HG02981 (cell line): ENCODE measurements around the gene PNMA8A.

ENCODE experiments used
- ATAC-seq: cut with Tn5 transposase; IDR thresholded peaks from one replicate; pipeline ENCODE4 v1.9.1; 2021; ENCODE audit warnings: mild to moderate bottlenecking, moderate library complexity; ENCODE audit not compliant: unreplicated experiment

PNMA8A gene

DNA sequence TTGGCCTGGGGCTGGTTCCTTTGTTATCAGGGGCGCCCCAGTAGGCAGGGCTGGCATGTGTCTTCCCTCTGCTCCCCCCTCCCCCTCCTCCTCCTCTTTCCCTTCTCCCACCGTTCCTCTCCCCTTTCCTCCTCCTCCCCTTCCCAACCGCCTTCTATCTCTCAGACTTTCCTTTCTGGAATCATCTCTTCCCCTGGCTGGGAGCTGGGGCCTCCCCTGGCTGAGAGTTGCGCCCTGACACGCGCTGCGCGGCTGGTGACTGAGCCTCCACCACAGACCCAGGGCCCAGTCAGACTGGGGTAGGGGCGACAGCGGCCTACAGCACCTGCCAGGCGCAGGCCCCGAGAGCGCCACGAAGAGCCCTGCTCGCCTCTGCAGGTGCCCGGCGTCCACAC, 21.5 kb upstream of the PNMA8A start:
- no peak for ATAC-seq

DNA sequence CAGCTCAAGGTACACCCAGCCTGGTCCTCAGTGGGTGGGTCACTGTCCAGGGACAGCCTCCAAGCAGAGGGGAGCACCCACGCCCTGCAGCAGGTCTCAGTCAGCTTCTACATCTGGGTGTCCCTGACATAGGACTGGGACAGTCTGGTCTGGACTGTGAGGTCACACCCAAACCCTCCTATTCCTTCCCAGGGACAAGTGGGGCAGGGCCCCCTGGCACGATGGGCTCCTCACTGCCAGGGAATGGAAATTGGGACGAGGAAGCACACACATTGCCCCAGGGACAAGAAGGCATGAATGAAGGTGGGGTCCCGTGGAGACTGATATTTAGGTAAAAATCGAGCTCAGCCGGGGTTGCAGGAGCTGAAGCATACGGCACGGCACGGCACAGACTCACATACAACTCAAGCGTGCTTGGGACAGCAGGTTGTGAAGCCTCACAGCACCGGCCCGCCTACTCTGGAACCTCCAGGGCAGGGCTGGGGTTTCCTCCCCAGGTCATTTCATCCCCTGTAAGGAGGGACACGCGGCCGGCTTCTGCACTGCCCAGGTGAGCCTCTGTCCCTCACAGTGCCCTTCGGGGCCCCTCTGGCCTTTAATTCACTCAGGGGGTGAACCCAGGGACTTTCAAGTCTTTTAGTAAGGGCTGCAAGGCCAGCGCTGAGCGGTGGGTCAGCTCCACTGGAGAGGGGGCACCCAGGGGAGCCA, 20.8 kb upstream of the PNMA8A start:
- no peak for ATAC-seq

DNA sequence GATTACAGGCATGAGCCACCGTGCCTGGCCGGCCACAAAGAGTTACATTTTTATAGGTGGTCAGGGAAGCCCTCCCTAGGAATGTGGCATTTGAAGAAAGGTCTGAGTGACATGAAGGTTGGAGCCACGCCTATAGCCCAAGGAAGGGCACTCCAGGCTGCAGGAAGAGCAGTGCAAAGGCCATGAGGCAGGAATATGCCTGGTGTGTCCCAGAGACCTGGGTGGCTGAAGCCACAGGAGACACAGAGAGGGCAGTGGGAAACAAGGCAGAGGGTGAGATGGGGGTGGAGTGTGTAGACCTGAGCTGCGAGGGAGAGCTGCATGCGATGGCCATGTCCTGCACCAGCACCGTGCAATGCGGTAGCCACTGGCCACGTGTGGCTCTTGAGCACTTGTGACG, 19.4 kb upstream of the PNMA8A start:
- no peak for ATAC-seq

DNA sequence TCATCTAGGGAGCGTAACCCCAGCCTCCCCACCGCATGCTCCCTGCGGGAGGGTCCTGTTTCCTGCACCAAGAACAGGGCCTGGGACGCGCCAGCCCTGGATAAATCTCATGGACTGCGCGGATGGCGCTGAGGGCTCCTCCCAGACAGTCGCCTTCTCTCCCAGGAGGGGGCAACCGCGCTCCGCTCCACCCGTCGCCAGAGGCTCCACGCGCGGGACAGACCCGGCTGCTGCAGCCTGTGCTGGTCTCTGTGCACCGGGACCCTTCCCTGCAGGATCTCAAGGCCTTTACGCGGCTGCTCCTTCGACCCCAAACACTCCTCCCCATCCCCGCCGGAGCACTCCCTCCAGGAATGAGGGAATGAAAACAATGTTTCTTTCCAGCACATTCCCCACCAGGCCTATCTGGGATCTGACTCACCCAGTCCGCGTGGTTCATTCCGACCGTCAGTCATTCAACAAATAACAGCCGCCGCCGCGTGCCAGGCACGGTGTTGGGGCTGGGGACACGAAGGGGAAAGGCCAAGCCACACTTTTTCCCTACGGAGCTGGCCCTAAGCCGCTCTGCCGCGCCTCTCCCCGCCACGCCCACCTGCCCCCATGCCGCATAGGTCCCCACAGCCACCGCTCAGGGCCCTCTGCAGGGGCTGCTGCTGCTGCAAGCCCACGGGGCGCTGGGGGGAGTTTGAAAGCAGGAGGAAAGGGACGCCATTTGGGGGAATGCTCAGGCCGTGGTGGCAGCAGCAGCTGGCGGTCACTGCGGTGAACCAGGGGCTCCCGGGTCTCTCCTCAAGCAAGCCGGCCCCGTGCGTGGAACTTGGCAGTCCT, 18.3 kb upstream of the PNMA8A start:
- ATAC-seq, result no peak

DNA sequence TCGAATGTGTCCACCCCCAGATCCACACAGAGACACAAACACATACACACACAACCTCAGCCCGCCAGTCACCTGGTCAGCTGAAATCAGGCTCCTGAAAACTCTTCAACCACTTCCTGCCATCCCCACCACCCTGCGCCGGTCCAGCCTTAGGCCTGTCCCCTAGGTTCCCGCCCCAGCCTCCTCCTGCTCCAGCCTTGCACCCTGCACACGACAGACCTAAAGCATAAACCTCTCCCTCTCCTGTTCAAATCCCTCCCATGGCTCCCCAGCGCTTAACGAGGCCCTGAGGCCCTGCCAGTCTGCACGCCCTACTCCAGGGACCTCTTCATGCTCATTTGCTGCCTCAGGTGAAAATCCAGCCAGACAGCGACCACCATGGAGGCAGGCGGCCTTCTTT, 17.2 kb upstream of the PNMA8A start:
- ATAC-seq, result no peak

DNA sequence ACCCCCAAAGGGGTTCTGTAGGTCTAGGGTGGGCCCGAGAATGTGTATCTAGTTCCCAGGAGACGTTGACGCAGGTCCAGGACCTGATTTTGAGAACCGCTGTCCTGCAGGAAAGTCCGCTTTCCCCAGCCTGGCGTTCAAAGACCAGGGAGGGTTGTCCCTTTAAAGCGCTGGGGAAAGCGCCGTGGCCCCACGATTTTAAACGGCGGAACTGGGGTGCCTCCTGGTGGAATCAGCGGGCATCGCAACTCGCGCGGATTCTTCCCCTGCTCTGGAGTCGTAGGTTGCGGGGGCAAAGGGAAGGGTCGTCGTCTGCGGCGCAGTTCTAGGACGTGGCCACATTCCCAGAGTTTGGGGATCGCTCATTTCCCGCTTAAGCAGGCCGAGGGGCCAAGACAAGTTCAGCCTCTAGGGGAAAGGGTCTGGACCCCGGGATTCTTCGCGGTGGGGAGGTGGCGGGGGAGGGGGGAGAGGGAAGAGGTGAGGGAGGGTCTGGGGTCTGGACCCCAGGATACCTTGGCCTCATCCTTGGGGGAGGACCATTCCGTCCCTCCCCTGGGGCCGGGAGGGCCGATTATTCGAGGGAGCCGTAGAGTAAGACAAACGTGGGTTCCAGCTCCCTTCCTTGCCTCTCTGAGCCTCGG, 16.6 kb upstream of the PNMA8A start:
- no peak for ATAC-seq

DNA sequence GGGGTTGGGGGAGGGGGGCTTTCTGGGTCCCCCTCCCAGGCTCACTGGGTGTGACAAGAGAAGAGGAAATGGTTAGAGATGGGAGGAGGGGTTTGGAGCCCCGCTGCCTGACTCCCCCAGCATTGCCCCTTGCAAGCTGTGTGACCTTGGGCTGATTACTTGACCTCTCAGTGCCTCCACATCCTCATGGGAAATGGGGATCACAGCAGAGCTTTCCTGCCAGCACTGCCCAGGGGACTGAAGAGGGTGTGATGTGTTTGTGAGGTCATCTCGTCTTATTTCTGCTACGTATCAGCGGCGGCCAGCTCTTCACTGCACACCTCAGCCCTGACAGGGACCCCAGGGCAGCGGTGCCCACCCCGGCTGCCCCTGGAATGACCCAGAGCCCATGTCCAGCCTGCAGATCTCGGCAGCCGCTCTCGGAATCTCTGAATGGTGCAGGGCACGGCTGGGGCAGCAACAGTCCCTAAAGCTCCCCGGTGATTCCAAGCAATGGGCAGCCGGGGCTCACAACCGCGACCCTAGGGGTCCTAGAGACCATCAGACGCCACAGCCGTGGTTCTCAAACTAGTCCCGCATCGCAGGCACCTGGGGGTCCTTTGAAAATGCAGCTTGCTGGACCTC, 15.9 kb upstream of the PNMA8A start:
- ATAC-seq, result no peak

DNA sequence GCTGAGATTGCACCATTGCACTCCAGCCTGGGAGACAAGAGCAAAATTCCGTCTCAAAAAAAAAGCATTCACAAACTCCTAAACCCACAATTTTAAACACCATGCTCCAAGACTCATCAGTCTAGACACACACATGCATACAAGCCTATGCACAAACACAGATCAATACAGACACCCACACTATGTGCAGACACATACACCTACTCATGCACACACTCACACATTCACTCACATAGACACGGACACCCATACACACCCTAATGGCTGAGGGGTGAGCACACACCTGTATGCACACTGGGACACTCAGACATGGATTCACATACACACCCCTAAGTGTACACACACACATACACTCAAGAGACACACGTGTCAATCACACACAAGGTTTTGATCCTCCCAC, 15.0 kb upstream of the PNMA8A start:
- ATAC-seq, result no peak

DNA sequence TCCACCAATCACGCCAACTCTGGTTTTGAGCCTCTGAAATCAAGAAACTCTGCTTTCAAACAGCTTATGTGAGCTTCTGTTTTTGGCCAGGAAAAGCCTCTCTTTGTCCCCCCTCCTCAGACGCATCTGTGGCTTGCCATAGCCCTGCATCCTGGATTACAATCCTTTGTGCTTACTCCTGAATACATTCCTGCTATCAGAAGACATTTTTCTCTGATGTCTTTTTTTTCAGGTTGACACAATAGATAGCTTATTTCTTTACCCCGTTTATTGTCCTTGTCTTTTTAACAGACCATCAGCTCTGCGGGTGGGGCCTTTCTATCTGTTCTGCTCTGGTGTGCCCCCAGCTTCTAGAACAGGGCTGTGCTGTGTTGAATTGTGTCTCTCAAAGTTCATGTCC, 13.3 kb upstream of the PNMA8A start:
- ATAC-seq, result no peak

DNA sequence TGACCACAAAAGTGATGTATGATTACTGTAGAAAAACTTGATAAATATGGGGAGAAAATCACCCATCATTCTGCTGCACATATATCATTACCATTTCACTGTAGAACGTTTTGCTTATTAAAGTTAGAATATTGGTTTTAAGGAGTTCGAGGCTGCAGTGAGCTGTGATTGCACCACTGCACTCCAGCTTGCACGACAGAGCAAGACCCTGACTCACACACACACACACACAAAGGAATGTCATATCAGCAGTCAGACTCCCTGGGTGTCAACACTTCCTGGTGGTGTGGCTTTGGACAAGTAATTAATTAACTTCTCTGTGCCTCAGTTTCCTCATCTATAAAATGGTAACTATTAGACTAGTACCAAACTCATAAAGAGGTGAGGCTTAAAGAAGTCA, 11.3 kb upstream of the PNMA8A start:
- ATAC-seq, result no peak

DNA sequence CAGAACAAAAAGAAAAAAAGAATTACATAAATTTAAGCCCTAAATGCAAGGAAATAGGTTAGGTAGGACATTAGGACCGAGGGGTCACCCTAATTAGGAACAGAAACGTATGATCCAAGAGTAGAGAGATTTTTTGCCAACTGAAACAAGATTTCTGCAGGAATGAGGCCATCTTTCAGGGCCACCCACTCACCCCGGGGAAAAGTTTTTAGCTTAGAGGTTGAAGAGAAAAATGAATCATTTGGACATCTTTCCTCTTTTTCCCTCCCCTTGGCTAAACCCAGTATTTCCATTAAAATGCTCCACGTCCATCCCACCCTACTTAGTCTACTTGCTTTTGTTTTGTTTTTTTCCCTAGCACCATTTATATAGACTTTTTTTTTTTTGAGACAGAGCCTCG, 10.6 kb upstream of the PNMA8A start:
- ATAC-seq, result no peak

DNA sequence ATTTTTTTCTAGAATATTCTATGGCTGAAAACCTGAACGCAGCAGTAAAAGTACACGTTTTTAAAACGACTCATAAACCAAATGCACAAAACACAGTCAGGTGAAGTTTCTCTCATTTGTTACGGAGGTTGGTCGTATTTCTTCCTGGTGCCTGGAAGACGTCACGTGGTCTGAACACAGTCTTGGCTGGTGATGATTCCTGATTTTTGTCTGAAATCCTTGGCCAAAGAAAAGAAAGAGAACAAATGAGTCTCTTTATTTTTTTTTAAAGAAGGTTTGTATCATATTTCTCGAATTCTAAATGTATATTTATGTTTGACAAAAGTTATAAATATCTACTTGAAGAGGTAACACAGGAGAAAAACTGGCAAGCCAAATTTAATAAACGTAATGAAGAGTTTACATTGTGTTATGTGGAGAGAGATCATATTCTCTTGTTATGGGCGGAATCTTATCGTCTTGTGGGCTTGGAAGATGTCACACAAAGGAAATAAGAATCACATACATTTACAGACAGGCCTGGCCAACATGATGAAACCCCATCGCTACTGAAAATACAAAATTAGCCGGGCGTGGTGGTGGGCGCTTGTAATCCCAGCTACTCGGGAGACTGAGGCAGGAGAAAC, 10.0 kb upstream of the PNMA8A start:
- no peak for ATAC-seq

DNA sequence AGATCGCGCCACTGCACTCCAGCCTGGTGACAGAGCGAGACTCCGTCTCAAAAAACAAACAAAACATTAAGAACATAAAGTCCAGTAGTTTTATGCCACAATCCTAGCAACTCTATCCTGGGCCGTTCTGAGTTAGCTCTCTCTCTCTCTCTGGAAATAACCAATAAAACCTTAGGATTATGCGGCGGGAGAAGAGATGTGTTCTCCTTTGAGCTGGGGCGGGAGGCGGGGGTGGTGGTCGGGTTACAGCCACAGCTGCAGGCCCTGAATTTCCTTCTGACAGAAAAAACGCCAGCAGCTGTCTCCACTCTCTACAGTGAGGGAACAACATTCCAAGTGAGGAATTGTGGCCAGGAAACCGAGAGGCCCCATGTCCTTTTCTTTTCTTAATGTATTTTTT, 9.1 kb upstream of the PNMA8A start:
- no peak for ATAC-seq

DNA sequence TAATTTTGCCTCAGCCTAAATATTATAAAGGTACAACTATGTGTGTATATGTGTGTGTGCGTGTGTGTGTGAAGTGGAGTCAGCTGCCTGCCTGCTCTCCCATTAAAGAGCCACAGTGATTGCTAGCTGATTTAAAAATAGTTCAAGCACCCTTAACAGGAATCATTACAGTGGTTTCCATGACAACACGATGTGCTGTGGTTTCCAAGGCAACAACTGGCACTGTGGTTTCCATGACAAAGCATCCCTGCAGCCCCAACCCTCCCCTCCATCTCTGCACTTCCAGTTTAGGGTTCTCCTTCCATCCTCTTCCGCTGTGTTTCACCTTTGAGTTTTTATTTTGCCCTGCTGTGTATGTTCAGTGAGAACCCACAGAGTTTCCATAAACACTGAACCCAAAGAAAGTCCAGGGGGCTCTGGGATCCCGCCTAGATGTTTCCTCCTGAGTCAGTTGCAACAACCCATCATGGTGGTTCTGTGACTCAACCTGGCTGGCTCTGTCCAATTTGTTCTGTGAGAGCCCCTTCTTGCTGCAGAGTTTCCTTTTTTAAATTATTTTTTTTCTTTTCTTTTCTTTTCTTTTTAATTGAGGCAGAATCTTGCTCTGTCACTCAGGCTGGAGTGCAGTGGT, 7.1 kb upstream of the PNMA8A start:
- ATAC-seq, result no peak

DNA sequence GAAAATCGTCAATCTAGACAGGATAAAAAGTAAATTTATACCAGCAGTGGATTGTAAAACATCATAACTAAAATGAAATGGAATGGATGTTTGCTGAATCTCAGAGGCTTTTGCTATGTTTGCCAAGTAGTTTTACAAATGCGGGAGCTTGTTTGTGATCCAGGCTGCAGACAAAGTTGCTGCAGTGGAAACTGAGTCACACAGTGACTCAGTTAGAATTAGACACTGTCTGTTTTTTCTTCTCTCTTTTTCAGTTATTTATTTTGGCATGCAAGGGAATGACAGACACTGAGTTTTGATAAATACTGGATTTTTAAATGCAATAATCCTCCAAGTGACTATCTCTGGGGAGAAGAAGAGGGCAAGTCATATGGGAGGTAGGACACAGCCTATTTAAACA, 4.6 kb upstream of the PNMA8A start:
- ATAC-seq, result no peak

DNA sequence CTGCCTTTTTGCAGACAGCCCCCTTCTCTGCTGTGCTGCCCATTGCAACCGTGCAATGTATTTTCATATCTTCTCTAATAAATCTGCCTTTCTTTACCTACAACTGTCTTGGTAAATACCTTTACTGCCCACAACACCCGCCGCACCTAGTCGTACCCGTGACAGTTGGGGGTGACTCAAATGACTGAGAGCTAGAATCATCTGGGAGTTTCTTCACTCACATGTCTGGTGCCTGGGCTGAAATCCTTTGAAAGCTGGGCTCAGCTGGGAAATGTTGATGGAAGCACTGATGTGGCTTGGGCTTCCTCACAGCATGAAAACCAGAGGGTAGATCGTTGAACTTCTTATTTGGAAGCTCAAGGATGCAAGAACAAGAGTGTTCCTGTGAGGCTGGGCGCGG, 2.8 kb upstream of the PNMA8A start:
- ATAC-seq, result no peak

DNA sequence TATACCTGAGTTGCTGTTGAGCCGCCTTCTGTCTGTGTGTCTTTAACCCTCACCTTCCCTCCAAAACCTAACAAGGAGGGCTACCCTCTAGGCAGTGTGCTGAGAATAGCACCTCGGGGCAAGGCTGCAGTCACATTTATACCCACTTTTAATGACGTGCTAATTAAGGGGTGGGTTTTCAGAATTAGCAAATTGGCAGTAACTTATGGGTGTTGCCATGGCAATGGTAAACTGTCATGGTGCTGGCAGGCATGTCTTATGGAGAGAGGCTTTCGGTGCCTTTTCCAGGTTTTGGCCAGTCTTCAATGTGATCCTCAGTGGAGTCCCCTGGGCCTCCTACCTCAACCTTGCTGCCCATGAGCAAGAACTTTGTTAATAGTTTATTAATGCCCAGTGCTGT, 1.2 kb upstream of the PNMA8A start:
- ATAC-seq, result no peak

DNA sequence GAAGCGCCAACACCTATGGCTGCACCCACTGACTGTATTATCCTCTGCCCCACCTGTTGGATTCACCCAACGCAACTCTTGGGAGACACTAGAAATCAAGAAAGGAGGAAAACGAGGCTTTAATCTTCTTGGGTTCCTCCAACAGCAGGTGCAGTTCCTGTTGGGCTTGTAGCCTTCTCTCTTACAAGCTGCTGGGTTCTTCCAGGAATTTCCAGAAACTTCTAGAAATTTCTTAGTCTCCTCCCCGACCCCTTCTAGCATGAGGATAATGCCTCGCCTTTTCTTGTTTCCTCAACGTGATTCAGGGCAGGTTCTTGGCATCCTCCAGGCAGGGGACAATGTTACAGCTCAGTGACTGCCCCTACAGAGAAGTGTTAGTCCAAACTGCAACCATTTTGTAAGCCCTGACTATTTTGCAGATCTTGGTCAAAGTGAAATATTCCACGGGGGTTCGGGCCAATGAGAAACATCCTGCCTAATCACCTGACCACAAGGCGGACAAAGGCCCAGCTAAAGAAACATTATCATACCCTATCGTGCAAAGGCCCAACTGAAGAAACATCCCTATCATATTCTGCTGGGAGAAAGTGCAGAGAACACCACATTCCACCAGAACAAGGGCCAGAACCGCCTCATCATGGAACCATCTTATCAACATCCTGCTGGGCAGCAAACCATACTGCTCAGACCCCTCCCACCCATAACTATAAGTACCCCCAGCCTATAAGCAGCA, 614 bp upstream of the PNMA8A start:
- ATAC-seq, result no peak

DNA sequence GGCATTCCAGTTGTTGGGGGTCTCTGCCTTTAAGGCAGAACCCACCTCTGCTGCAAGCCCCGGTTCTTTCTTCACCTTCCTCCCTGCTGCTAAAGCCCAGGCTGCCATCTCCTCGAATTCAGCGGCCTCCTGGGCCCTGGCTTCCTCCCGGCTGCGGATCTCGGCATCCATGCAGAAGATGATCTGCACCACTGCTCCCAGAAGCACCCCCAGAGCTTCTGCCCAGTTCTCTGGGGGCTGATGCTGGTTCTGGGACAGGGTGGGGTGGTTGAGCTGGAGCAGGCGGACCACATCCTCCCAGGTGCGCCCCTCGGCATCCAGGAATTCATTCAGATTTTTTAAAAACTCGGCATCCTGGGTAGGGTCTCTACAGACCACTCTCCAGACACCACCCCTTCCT, 987 bp downstream of the PNMA8A start:
- no peak for ATAC-seq

DNA sequence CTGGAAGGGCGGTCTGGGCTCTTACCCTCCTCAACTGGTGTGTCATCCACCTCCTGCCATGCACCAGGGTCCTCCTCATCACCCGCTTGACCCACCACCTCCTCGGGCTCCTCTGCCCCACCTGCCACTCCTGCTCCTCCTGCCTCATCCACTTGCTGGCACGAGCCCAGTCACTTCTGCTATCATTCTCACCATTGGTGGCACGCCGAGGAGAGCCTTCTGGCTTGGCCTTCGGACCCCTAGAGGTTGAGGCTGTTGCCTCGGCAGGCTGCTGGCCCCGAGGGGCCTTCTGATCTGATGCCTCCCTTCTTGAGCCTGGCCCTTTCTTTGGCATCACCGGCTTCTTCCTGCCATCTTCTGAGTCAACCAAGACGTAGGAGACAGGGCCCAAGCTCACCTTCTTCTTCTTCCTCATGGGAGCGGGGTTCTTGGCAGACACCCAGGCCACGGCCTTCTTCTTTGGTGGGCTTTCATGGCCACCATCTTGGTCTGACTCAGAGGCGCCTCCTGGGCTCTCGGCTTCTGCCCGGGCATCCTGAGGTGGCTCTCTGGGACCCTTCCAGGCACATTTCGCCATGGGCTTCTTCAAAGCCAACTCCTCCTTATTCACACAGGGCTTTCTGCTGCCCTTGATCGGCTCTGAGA, 1.7 kb downstream of the PNMA8A start:
- ATAC-seq, result no peak
